ENCODE measurements around the gene MYBBP1A.

DNA sequence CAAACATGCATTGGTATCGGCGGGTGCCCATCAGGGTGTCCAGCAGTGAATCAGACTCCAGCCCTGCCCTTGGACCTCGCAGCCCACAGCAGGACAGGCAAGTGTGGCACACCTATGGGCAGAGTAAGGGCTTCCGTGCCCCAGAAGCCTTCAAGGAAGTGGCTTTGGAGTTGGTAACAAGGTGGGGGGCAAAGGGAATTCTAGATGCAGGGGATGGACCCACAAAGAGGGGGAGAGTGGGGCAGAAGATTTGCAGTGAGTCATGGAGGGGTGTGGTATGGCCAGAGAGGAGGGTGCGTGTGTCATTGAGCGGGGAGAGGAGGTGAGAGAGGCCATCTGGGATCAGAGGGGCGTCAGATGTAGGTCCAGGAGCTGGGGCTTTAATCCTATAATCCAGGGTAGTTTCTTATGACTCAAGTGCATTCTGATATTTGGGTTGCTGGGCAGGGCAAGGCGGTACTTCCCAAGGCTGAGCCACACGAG is 65.0 kb downstream of the MYBBP1A start:
- TF ChIP-seq GATA2 (IDR thresholded peaks at IDR 0.05; ENCODE audit: low read depth, low read length) (no peak), GATA3 (IDR thresholded peaks at IDR 0.05; ENCODE audit: low read depth, low read length) (no peak)

All from SH-SY5Y (cell line).